ENCODE data around the gene LRP1B. TPM values are rescaled to one million over a fixed set of nuclear protein-coding genes. Genes with fewer than 3 reads are reported as not detected.

LRP1B gene
- polyA plus RNA-seq, 1 donor from 2014 or later = 12.7 TPM

- Histone ChIP-seq H3K9ac (ENCODE audit: low read length) (no peak overlapping the region), H3K9me2 (ENCODE audit: insufficient read depth, low read length) (no peaks in the 10 kb centered on the region), H3K4me2 (ENCODE audit: low read length) (no peak overlapping the region), H3K79me2 (replicated peaks; ENCODE audit: insufficient read depth, low read length) (no peaks in the 10 kb centered on the region), H3K9me3 (ENCODE audit: low read length) (no peaks in the 10 kb centered on the region), H3K27ac (ENCODE audit: low read length) (no peak overlapping the region), H3K4me3 (ENCODE audit: low read length) (no peak overlapping the region), H2AFZ (ENCODE audit: low read depth, low read length) (no peak overlapping the region), H4K20me1 (ENCODE audit: insufficient read depth) (no peaks in the 10 kb centered on the region), H3K36me3 (ENCODE audit: insufficient read depth, low read length) (no peaks in the 10 kb centered on the region), H3K27me3 (ENCODE audit: insufficient read depth, low read depth, low read length) (no peaks in the 10 kb centered on the region), H3F3A (ENCODE audit: insufficient read depth, low read length, poor library complexity, severe bottlenecking) (no peaks in the 10 kb centered on the region)
- TF ChIP-seq EP300 (conservative IDR thresholded peaks at IDR 0.05; ENCODE audit: poor library complexity, severe bottlenecking) (no peak), TAF1 (IDR thresholded peaks at IDR 0.05; ENCODE audit: low read depth) (no peak), CTCF (IDR thresholded peaks at IDR 0.05; ENCODE audit: poor library complexity, severe bottlenecking) (no peak), POLR2AphosphoS5 (IDR thresholded peaks at IDR 0.05) (no peak), REST (IDR thresholded peaks at IDR 0.05; ENCODE audit: borderline replicate concordance) (no peak), RAD21 (conservative IDR thresholded peaks at IDR 0.05) (no peak)
These were observed 750.5 kb downstream of the LRP1B start for GRCh38 chr2:141380008-141380979.

- no peaks in the 10 kb centered on the region for H3K9me3 ChIP-seq (ENCODE audit: low read length)
- H3F3A ChIP-seq (ENCODE audit: insufficient read depth, low read length, poor library complexity, severe bottlenecking) = no peaks in the 10 kb centered on the region
- H3K4me3 ChIP-seq (ENCODE audit: low read length) = no peak overlapping the region
- no peaks in the 10 kb centered on the region for H3K27me3 ChIP-seq (ENCODE audit: insufficient read depth, low read depth, low read length)
- no peak overlapping the region for H3K4me2 ChIP-seq (ENCODE audit: low read length)
- H3K79me2 ChIP-seq (replicated peaks; ENCODE audit: insufficient read depth, low read length) = no peaks in the 10 kb centered on the region
- TF ChIP-seq TAF1 (IDR thresholded peaks at IDR 0.05; ENCODE audit: low read depth) (no peak), EZH2 (IDR thresholded peaks at IDR 0.05; ENCODE audit: borderline replicate concordance, insufficient read depth, low read length, poor library complexity, severe bottlenecking) (no peak), REST (IDR thresholded peaks at IDR 0.05; ENCODE audit: borderline replicate concordance) (no peak), CTCF (IDR thresholded peaks at IDR 0.05; ENCODE audit: poor library complexity, severe bottlenecking) (no peak), MXI1 (conservative IDR thresholded peaks at IDR 0.05; ENCODE audit: poor library complexity, severe bottlenecking) (no peak), POLR2AphosphoS5 (IDR thresholded peaks at IDR 0.05) (no peak), RAD21 (conservative IDR thresholded peaks at IDR 0.05) (no peak), SMC3 (conservative IDR thresholded peaks at IDR 0.05; ENCODE audit: poor library complexity) (no peak), EP300 (conservative IDR thresholded peaks at IDR 0.05; ENCODE audit: poor library complexity, severe bottlenecking) (no peak)
- no peaks in the 10 kb centered on the region for H4K20me1 ChIP-seq (ENCODE audit: insufficient read depth)
- H3K9me2 ChIP-seq (ENCODE audit: insufficient read depth, low read length) = no peaks in the 10 kb centered on the region
- no peak overlapping the region for H3K9ac ChIP-seq (ENCODE audit: low read length)
- no peaks in the 10 kb centered on the region for H3K36me3 ChIP-seq (ENCODE audit: insufficient read depth, low read length)
- no peak overlapping the region for H3K27ac ChIP-seq (ENCODE audit: low read length)
- H2AFZ ChIP-seq (ENCODE audit: low read depth, low read length) = no peak overlapping the region
These were observed 766.0 kb downstream of the LRP1B start for GRCh38 chr2:141364821-141365220.

Measured in neural cell (in vitro differentiated cells).